ENCODE results near the gene MRM1. TPM values are rescaled to one million over a fixed set of nuclear protein-coding genes. Genes with fewer than 3 reads are reported as not detected.

The MRM1 gene
- total and polyA plus RNA-seq, 9 of the 15 experiments (the other 6 are each of a cell fraction or from before 2014, with no cell fraction given) = 0.61 to 28.4 (median 21.5) TPM

GRCh38 chr17:36602924-36603384, 1.6 kb downstream of the MRM1 start (continued):
- TF ChIP-seq, protein P1, sequence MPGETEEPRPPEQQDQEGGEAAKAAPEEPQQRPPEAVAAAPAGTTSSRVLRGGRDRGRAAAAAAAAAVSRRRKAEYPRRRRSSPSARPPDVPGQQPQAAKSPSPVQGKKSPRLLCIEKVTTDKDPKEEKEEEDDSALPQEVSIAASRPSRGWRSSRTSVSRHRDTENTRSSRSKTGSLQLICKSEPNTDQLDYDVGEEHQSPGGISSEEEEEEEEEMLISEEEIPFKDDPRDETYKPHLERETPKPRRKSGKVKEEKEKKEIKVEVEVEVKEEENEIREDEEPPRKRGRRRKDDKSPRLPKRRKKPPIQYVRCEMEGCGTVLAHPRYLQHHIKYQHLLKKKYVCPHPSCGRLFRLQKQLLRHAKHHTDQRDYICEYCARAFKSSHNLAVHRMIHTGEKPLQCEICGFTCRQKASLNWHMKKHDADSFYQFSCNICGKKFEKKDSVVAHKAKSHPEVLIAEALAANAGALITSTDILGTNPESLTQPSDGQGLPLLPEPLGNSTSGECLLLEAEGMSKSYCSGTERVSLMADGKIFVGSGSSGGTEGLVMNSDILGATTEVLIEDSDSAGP (CRISPR knock-in tag; IDR thresholded peaks at IDR 0.05) = no peak
- TF ChIP-seq, protein P2, sequence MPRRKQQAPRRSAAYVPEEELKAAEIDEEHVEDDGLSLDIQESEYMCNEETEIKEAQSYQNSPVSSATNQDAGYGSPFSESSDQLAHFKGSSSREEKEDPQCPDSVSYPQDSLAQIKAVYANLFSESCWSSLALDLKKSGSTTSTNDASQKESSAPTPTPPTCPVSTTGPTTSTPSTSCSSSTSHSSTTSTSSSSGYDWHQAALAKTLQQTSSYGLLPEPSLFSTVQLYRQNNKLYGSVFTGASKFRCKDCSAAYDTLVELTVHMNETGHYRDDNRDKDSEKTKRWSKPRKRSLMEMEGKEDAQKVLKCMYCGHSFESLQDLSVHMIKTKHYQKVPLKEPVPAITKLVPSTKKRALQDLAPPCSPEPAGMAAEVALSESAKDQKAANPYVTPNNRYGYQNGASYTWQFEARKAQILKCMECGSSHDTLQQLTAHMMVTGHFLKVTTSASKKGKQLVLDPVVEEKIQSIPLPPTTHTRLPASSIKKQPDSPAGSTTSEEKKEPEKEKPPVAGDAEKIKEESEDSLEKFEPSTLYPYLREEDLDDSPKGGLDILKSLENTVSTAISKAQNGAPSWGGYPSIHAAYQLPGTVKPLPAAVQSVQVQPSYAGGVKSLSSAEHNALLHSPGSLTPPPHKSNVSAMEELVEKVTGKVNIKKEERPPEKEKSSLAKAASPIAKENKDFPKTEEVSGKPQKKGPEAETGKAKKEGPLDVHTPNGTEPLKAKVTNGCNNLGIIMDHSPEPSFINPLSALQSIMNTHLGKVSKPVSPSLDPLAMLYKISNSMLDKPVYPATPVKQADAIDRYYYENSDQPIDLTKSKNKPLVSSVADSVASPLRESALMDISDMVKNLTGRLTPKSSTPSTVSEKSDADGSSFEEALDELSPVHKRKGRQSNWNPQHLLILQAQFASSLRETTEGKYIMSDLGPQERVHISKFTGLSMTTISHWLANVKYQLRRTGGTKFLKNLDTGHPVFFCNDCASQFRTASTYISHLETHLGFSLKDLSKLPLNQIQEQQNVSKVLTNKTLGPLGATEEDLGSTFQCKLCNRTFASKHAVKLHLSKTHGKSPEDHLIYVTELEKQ (CRISPR knock-in tag; IDR thresholded peaks at IDR 0.05) = no peak
- no peak for TF ChIP-seq BRD9 (IDR thresholded peaks at IDR 0.05; ENCODE audit: low read depth, partially characterized antibody)
- TF ChIP-seq, protein P3, sequence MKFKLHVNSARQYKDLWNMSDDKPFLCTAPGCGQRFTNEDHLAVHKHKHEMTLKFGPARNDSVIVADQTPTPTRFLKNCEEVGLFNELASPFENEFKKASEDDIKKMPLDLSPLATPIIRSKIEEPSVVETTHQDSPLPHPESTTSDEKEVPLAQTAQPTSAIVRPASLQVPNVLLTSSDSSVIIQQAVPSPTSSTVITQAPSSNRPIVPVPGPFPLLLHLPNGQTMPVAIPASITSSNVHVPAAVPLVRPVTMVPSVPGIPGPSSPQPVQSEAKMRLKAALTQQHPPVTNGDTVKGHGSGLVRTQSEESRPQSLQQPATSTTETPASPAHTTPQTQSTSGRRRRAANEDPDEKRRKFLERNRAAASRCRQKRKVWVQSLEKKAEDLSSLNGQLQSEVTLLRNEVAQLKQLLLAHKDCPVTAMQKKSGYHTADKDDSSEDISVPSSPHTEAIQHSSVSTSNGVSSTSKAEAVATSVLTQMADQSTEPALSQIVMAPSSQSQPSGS (CRISPR knock-in tag; IDR thresholded peaks at IDR 0.05) = no peak
- TF ChIP-seq MCM7 (IDR thresholded peaks at IDR 0.05) = no peak
- no peak for TF ChIP-seq NCOA6 (IDR thresholded peaks at IDR 0.05)
- TF ChIP-seq ZBTB17 (CRISPR knock-in tag; IDR thresholded peaks at IDR 0.05) = no peak
- TF ChIP-seq, protein P4, sequence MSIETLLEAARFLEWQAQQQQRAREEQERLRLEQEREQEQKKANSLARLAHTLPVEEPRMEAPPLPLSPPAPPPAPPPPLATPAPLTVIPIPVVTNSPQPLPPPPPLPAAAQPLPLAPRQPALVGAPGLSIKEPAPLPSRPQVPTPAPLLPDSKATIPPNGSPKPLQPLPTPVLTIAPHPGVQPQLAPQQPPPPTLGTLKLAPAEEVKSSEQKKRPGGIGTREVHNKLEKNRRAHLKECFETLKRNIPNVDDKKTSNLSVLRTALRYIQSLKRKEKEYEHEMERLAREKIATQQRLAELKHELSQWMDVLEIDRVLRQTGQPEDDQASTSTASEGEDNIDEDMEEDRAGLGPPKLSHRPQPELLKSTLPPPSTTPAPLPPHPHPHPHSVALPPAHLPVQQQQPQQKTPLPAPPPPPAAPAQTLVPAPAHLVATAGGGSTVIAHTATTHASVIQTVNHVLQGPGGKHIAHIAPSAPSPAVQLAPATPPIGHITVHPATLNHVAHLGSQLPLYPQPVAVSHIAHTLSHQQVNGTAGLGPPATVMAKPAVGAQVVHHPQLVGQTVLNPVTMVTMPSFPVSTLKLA (conservative IDR thresholded peaks at IDR 0.05) = 0 out of 4 replicates have a peak, but pooled peaks of 1 of the 2 experiments have one; percentile 36
- TF ChIP-seq, protein P5, sequence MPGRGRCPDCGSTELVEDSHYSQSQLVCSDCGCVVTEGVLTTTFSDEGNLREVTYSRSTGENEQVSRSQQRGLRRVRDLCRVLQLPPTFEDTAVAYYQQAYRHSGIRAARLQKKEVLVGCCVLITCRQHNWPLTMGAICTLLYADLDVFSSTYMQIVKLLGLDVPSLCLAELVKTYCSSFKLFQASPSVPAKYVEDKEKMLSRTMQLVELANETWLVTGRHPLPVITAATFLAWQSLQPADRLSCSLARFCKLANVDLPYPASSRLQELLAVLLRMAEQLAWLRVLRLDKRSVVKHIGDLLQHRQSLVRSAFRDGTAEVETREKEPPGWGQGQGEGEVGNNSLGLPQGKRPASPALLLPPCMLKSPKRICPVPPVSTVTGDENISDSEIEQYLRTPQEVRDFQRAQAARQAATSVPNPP (IDR thresholded peaks at IDR 0.05; ENCODE audit: borderline replicate concordance, insufficient read depth, insufficient read length) = no peak
- peak; percentile 95 for TF ChIP-seq VEZF1 (CRISPR knock-in tag; IDR thresholded peaks at IDR 0.05)
- TF ChIP-seq ZNF830 (CRISPR knock-in tag; IDR thresholded peaks at IDR 0.05) = no peak
- TF ChIP-seq ZNF143 (CRISPR knock-in tag; IDR thresholded peaks at IDR 0.05) = no peak
- peak; percentile 40 to 69; a peak in 3 of 4 replicates for TF ChIP-seq MAZ (CRISPR knock-in tag; conservative IDR thresholded peaks at IDR 0.05 in 1 of 2, IDR thresholded peaks at IDR 0.05 in 1 of 2)
